SK-N-SH treated with all-trans-retinoic acid at 6 μM for 48 hours (cell line): ENCODE results near the gene RAB3IL1.

Experiments
- ATAC-seq: fragments of 200-7000 bp; cut with Tn5 transposase; 3 replicates; pipeline ENCODE4 v1.9.1; 2020; ENCODE audit warnings: mild to moderate bottlenecking, moderate library complexity
- ARNTL ChIP-seq: fragments of 450-650 bp; formaldehyde crosslinking; IDR thresholded peaks from 2 replicates; pipeline ENCODE4 v1.5.0; 2020; ENCODE audit warnings: low read depth, mild to moderate bottlenecking, moderate library complexity, borderline replicate concordance
- BACH2 ChIP-seq: fragments of 250-450 bp; sonication (Bioruptor Pico); IDR thresholded peaks from 2 replicates; pipeline ENCODE4 v1.9.0; 2021; ENCODE audit warnings: mild to moderate bottlenecking, borderline replicate concordance
- CREB5 ChIP-seq: fragments of 250-450 bp; sonication (Bioruptor Pico); IDR thresholded peaks from 2 replicates; pipeline ENCODE4 v1.5.1; 2020; ENCODE audit warnings: low read depth, mild to moderate bottlenecking, moderate library complexity
- CSDC2 ChIP-seq: fragments of 250-450 bp; sonication (Bioruptor Pico); IDR thresholded peaks from 2 replicates; pipeline ENCODE4 v1.5.0; 2020; ENCODE audit warnings: mild to moderate bottlenecking, moderate library complexity
- CSRNP3 ChIP-seq: fragments of 250-450 bp; sonication (Bioruptor Pico); IDR thresholded peaks from 2 replicates; pipeline ENCODE4 v1.5.1; 2021; ENCODE audit warnings: mild to moderate bottlenecking, moderate library complexity
- ESRRG ChIP-seq: fragments of 250-450 bp; sonication (Bioruptor Pico); IDR thresholded peaks from 2 replicates; pipeline ENCODE4 v1.6.1; 2021; ENCODE audit warnings: mild to moderate bottlenecking
- GLIS3 ChIP-seq: fragments of 250-450 bp; sonication (Bioruptor Pico); IDR thresholded peaks from 2 replicates; pipeline ENCODE4 v1.5.0; 2020; ENCODE audit warnings: mild to moderate bottlenecking, moderate library complexity
- ISL1 ChIP-seq: fragments of 250-450 bp; sonication (Bioruptor Pico); IDR thresholded peaks from 2 replicates; pipeline ENCODE4 v2.1.2; 2022; ENCODE audit warnings: mild to moderate bottlenecking, moderate library complexity
- OSR1 ChIP-seq: fragments of 250-450 bp; sonication (Bioruptor Pico); IDR thresholded peaks from 2 replicates; pipeline ENCODE4 v1.8.0; 2022; ENCODE audit warnings: moderate library complexity, mild to moderate bottlenecking, inconsistent platforms
- PATZ1 ChIP-seq: fragments of 250-450 bp; sonication (Bioruptor Pico); IDR thresholded peaks from 2 replicates; pipeline ENCODE4 v1.8.0; 2020; ENCODE audit warnings: mild to moderate bottlenecking, moderate library complexity, borderline replicate concordance
- POU6F1 ChIP-seq: fragments of 250-450 bp; sonication (Bioruptor Pico); IDR thresholded peaks from 2 replicates; pipeline ENCODE4 v1.8.0; 2021; ENCODE audit warnings: low read depth, mild to moderate bottlenecking, moderate library complexity, borderline replicate concordance
- RARB ChIP-seq: fragments of 250-450 bp; sonication (Bioruptor Pico); IDR thresholded peaks from 2 replicates; pipeline ENCODE4 v1.8.0; 2021; ENCODE audit warnings: mild to moderate bottlenecking, moderate library complexity
- TCF4 ChIP-seq: fragments of 250-450 bp; sonication (Bioruptor Pico); IDR thresholded peaks from 2 replicates; pipeline ENCODE4 v1.8.0; 2021; ENCODE audit warnings: mild to moderate bottlenecking, moderate library complexity, borderline replicate concordance
- TOX ChIP-seq: fragments of 250-450 bp; sonication (Bioruptor Pico); IDR thresholded peaks from 2 replicates; pipeline ENCODE4 v1.8.0; 2021; ENCODE audit warnings: mild to moderate bottlenecking, moderate library complexity, borderline replicate concordance
- TSHZ2 ChIP-seq: fragments of 250-450 bp; sonication (Bioruptor Pico); IDR thresholded peaks from 2 replicates; pipeline ENCODE4 v1.5.0; 2020; ENCODE audit warnings: mild to moderate bottlenecking, moderate library complexity
- ZC3H10 ChIP-seq: fragments of 250-450 bp; sonication (Bioruptor Pico); IDR thresholded peaks from 2 replicates; pipeline ENCODE4 v1.5.1; 2021; ENCODE audit warnings: mild to moderate bottlenecking, moderate library complexity
- ZFP30 ChIP-seq: fragments of 450-650 bp; formaldehyde crosslinking; IDR thresholded peaks from 2 replicates; pipeline ENCODE4 v1.5.0; 2022; ENCODE audit warnings: mild to moderate bottlenecking, moderate library complexity
- ZNF565 ChIP-seq: fragments of 450-650 bp; formaldehyde crosslinking; conservative IDR thresholded peaks from 2 replicates; pipeline ENCODE4 v1.5.0; 2020; ENCODE audit warnings: low read depth, mild to moderate bottlenecking, moderate library complexity
- ZNF70 ChIP-seq: fragments of 450-650 bp; formaldehyde crosslinking; IDR thresholded peaks from 2 replicates; pipeline ENCODE4 v1.5.0; 2020; ENCODE audit warnings: mild to moderate bottlenecking, moderate library complexity
- ZNF8 ChIP-seq: fragments of 450-650 bp; formaldehyde crosslinking; IDR thresholded peaks from 2 replicates; pipeline ENCODE4 v1.5.0; 2020; ENCODE audit warnings: mild to moderate bottlenecking, moderate library complexity

Gene RAB3IL1

GRCh38 chr11:61926235-61926634 lies 8.9 kb upstream of the RAB3IL1 start:
- TF ChIP-seq ARNTL, result no peak
- no peak for TF ChIP-seq GLIS3 (CRISPR knock-in tag)
- TF ChIP-seq ZFP30 (CRISPR knock-in tag), result no peak
- TF ChIP-seq POU6F1 (CRISPR knock-in tag), result no peak
- TF ChIP-seq CSDC2, result no peak
- no peak for TF ChIP-seq TCF4 (CRISPR knock-in tag)
- no peak for TF ChIP-seq ZNF70 (CRISPR knock-in tag)
- no peak for TF ChIP-seq ZNF565 (CRISPR knock-in tag)
- TF ChIP-seq TOX (CRISPR knock-in tag), result no peak
- TF ChIP-seq BACH2 (CRISPR knock-in tag), result no peak
- TF ChIP-seq CREB5, result no peak
- no peak for TF ChIP-seq PATZ1
- TF ChIP-seq ZNF8, result no peak
- TF ChIP-seq ESRRG (CRISPR knock-in tag), result no peak
- TF ChIP-seq, all 23 proteins: peak for 0
- ATAC-seq, result no peak

- TF ChIP-seq TSHZ2 (CRISPR knock-in tag) (no peak), RARB (CRISPR knock-in tag) (no peak), PATZ1 (no peak), CSDC2 (no peak), TOX (CRISPR knock-in tag) (no peak), ISL1 (CRISPR knock-in tag) (no peak), ZC3H10 (CRISPR knock-in tag) (no peak), ESRRG (CRISPR knock-in tag) (no peak), POU6F1 (CRISPR knock-in tag) (no peak), OSR1 (no peak), ZNF70 (CRISPR knock-in tag) (no peak), BACH2 (CRISPR knock-in tag) (no peak), ZNF565 (CRISPR knock-in tag) (no peak), CSRNP3 (CRISPR knock-in tag) (no peak), CREB5 (no peak)
- no peak for ATAC-seq
Measured at GRCh38 chr11:61925736-61926135, 8.4 kb upstream of the RAB3IL1 start.
